Mesenchymal stem cell (in vitro differentiated cells and primary cell): ENCODE measurements around the gene ORMDL2.
A peak's percentile ranks its signal among the peaks of the same experiment; 100 is the strongest.

Source experiments
- DNase-seq: peaks from one replicate; pipeline ENCODE4 v3.0.0-alpha.2; 2013
- H2AFZ ChIP-seq: one replicate; pipeline ENCODE4 v1.6.1; 2013; ENCODE audit warnings: low read depth, mild to moderate bottlenecking, control low read depth, inconsistent platforms, low read length, moderate library complexity
- H2AK5ac ChIP-seq: 2 replicates; pipeline ENCODE4 v1.6.1; 2013; ENCODE audit warnings: low read length, moderate library complexity, mild to moderate bottlenecking, inconsistent platforms; ENCODE audit not compliant: severe bottlenecking
- H2BK120ac ChIP-seq: one replicate; pipeline ENCODE4 v1.6.1; 2013; ENCODE audit warnings: low read depth, mild to moderate bottlenecking, inconsistent platforms, low read length, moderate library complexity
- H2BK12ac ChIP-seq, 2 experiments: one replicate each; pipeline ENCODE4 v1.6.1; 2013; ENCODE audit warnings: inconsistent platforms in 2 of 2, low read length in 2 of 2, mild to moderate bottlenecking in 2 of 2, moderate library complexity in 2 of 2, control low read depth in 1 of 2
- H2BK15ac ChIP-seq: one replicate; pipeline ENCODE4 v1.6.1; 2013; ENCODE audit warnings: mild to moderate bottlenecking, low read depth, inconsistent platforms; ENCODE audit not compliant: poor library complexity, severe bottlenecking
- H2BK5ac ChIP-seq: 2 replicates; pipeline ENCODE4 v1.6.1; 2013; ENCODE audit warnings: low read depth, mild to moderate bottlenecking, low read length, control low read depth, inconsistent platforms; ENCODE audit not compliant: poor library complexity, severe bottlenecking
- H3K14ac ChIP-seq, 2 experiments: one replicate each; pipeline ENCODE4 v1.6.1; 2013; ENCODE audit warnings: inconsistent platforms in 2 of 2, low read length in 2 of 2, control low read depth in 1 of 2, mild to moderate bottlenecking in 1 of 2, moderate library complexity in 1 of 2
- H3K18ac ChIP-seq, 2 experiments: one replicate each; pipeline ENCODE4 v1.6.1; 2013; ENCODE audit warnings: inconsistent platforms in 2 of 2, low read length in 2 of 2, control low read depth in 1 of 2, low read depth in 1 of 2, mild to moderate bottlenecking in 1 of 2
- H3K23ac ChIP-seq, 2 experiments: one replicate each; pipeline ENCODE4 v1.6.1; 2013; ENCODE audit warnings: inconsistent platforms in 2 of 2, low read length in 2 of 2, mild to moderate bottlenecking in 2 of 2, moderate library complexity in 2 of 2, control low read depth in 1 of 2
- H3K27ac ChIP-seq: 2 replicates; pipeline ENCODE4 v1.5.1; 2013; ENCODE audit warnings: mild to moderate bottlenecking, moderate library complexity, low read length, control low read depth, inconsistent platforms; ENCODE audit not compliant: poor library complexity, severe bottlenecking
- H3K27me3 ChIP-seq, 2 experiments: 2 replicates each; pipeline versions ENCODE4 v1.6.1 to v1.7.0; 2013; ENCODE audit warnings: low read length in 2 of 2, mild to moderate bottlenecking in 2 of 2, moderate library complexity in 2 of 2, control low read depth in 1 of 2, inconsistent platforms in 1 of 2; ENCODE audit not compliant: control insufficient read depth in 1 of 2, insufficient read depth in 1 of 2
- H3K36me3 ChIP-seq, 2 experiments: 2 replicates each; pipeline versions ENCODE4 v1.6.1 to v1.7.0; 2013; ENCODE audit warnings: low read length in 2 of 2, control low read depth in 1 of 2, inconsistent platforms in 1 of 2, low read depth in 1 of 2, mild to moderate bottlenecking in 1 of 2; ENCODE audit not compliant: insufficient read depth in 2 of 2, control insufficient read depth in 1 of 2
- H3K4ac ChIP-seq, 2 experiments: one replicate each; pipeline ENCODE4 v1.6.1; 2013; ENCODE audit warnings: inconsistent platforms in 2 of 2, low read length in 2 of 2, mild to moderate bottlenecking in 2 of 2, moderate library complexity in 2 of 2, control low read depth in 1 of 2, low read depth in 1 of 2
- H3K4me1 ChIP-seq: 2 replicates; pipeline ENCODE4 v1.6.1; 2013; ENCODE audit warnings: low read depth, low read length, control low read depth; ENCODE audit not compliant: control insufficient read depth, insufficient read depth
- H3K4me2 ChIP-seq: 2 replicates; pipeline ENCODE4 v1.6.1; 2013; ENCODE audit warnings: low read length, mild to moderate bottlenecking, inconsistent platforms; ENCODE audit not compliant: poor library complexity, severe bottlenecking
- H3K4me3 ChIP-seq, 2 experiments: 2 replicates each; pipeline versions ENCODE4 v1.5.1 to v1.7.0; 2013; ENCODE audit warnings: low read length in 2 of 2, mild to moderate bottlenecking in 2 of 2, control low read depth in 1 of 2, low read depth in 1 of 2; ENCODE audit not compliant: insufficient read depth in 1 of 2
- H3K79me1 ChIP-seq: replicated peaks from 2 replicates; pipeline ENCODE4 v1.6.1; 2013; ENCODE audit warnings: mild to moderate bottlenecking, control low read depth, low read length, inconsistent platforms; ENCODE audit not compliant: poor library complexity, severe bottlenecking
- H3K9ac ChIP-seq: 2 replicates; pipeline ENCODE4 v1.7.0; 2013; ENCODE audit warnings: mild to moderate bottlenecking, low read length, moderate library complexity
- H3K9me3 ChIP-seq: 2 replicates; pipeline ENCODE4 v1.7.0; 2013; ENCODE audit warnings: mild to moderate bottlenecking, low read length; ENCODE audit not compliant: control insufficient read depth
- H4K8ac ChIP-seq: one replicate; pipeline ENCODE4 v1.6.1; 2013; ENCODE audit warnings: inconsistent platforms, mild to moderate bottlenecking, low read length, moderate library complexity
- H4K91ac ChIP-seq: one replicate; pipeline ENCODE4 v1.6.1; 2013; ENCODE audit warnings: mild to moderate bottlenecking, low read length, inconsistent platforms
- WGBS: methylation state at CpG from one replicate; pipeline ENCODE4 v1.1.7; 2013; ENCODE audit warnings: mixed read lengths; 5-methylcytosine and 5-hydroxymethylcytosine counted together

The ORMDL2 gene

GRCh38 chr12:55797068-55797467 lies 20.8 kb upstream of the ORMDL2 start:
- peak overlapping the region; percentile 4 for H3K9ac ChIP-seq
- peaks cover 29 to 95% of the 10 kb centered on the region in 2 experiments for H3K36me3 ChIP-seq
- no peak overlapping the region for H2BK12ac ChIP-seq
- no peaks in the 10 kb centered on the region for H3K4me1 ChIP-seq
- H3K27me3 ChIP-seq: no peaks in the 10 kb centered on the region
- no peak overlapping the region for H3K4me3 ChIP-seq
- H3K27ac ChIP-seq: no peak overlapping the region
- 63% methylated on average over 5 of the region's 5 CpGs for WGBS
- H4K8ac ChIP-seq: no peak overlapping the region
- peaks cover 24% of the 10 kb centered on the region for H3K79me1 ChIP-seq
- no peak overlapping the region for H3K18ac ChIP-seq
- H4K91ac ChIP-seq: no peak overlapping the region
- H3K14ac ChIP-seq: no peak overlapping the region
- no peak overlapping the region for H3K4me2 ChIP-seq
- H2AK5ac ChIP-seq: no peak overlapping the region
- H2BK15ac ChIP-seq: no peak overlapping the region
- no peak overlapping the region for H2BK5ac ChIP-seq
- H2AFZ ChIP-seq: no peak overlapping the region
- H3K9me3 ChIP-seq: no peaks in the 10 kb centered on the region
- H2BK120ac ChIP-seq: no peak overlapping the region
- no peak overlapping the region for H3K23ac ChIP-seq
- H3K4ac ChIP-seq: no peak overlapping the region
- DNase-seq: peak; percentile 62

GRCh38 chr12:55797550-55797949 lies 20.3 kb upstream of the ORMDL2 start:
- 75% methylated on average over 4 of the region's 4 CpGs for WGBS
- Histone ChIP-seq H2BK120ac (no peak overlapping the region), H3K4me1 (no peaks in the 10 kb centered on the region), H3K18ac (no peak overlapping the region), H3K14ac (no peak overlapping the region), H3K36me3 (peaks cover 26 to 97% of the 10 kb centered on the region in 2 experiments), H3K4ac (no peak overlapping the region), H4K91ac (no peak overlapping the region), H2BK5ac (no peak overlapping the region), H2BK12ac (no peak overlapping the region), H3K4me2 (no peak overlapping the region), H3K9ac (peak overlapping the region; percentile 4), H3K9me3 (no peaks in the 10 kb centered on the region), H2AFZ (no peak overlapping the region), H2BK15ac (no peak overlapping the region), H3K27ac (no peak overlapping the region), H3K27me3 (no peaks in the 10 kb centered on the region), H3K4me3 (no peak overlapping the region), H3K79me1 (peaks cover 24% of the 10 kb centered on the region), H4K8ac (no peak overlapping the region), H2AK5ac (no peak overlapping the region), H3K23ac (no peak overlapping the region)
- DNase-seq: peak; percentile 65

- Histone ChIP-seq H2BK12ac (no peak overlapping the region), H3K36me3 (peaks cover 34 to 56% of the 10 kb centered on the region in 2 experiments), H3K9me3 (no peaks in the 10 kb centered on the region), H2BK15ac (no peak overlapping the region), H3K27me3 (no peaks in the 10 kb centered on the region), H3K4ac (no peak overlapping the region), H2BK5ac (no peak overlapping the region), H3K9ac (no peak overlapping the region), H3K4me1 (peaks cover 4% of the 10 kb centered on the region), H2BK120ac (no peak overlapping the region), H2AK5ac (no peak overlapping the region), H2AFZ (no peak overlapping the region), H3K23ac (no peak overlapping the region), H3K14ac (no peak overlapping the region), H3K79me1 (no peaks in the 10 kb centered on the region), H3K27ac (no peak overlapping the region), H3K18ac (no peak overlapping the region), H3K4me3 (no peak overlapping the region), H4K91ac (no peak overlapping the region), H3K4me2 (no peak overlapping the region), H4K8ac (no peak overlapping the region)
- no peak for DNase-seq
- 97% methylated on average over 8 of the region's 8 CpGs for WGBS
Measured at GRCh38 chr12:55806982-55807381, 10.9 kb upstream of the ORMDL2 start.

- no peak overlapping the region for H2AK5ac ChIP-seq
- no peak overlapping the region for H3K4me2 ChIP-seq
- no peak overlapping the region for H2BK15ac ChIP-seq
- H3K9me3 ChIP-seq: no peaks in the 10 kb centered on the region
- no peak for DNase-seq
- H3K18ac ChIP-seq: no peak overlapping the region
- H2BK120ac ChIP-seq: no peak overlapping the region
- 93% methylated on average over 4 of the region's 5 CpGs for WGBS
- no peak overlapping the region for H2AFZ ChIP-seq
- no peaks in the 10 kb centered on the region for H3K79me1 ChIP-seq
- H3K23ac ChIP-seq: no peak overlapping the region
- H3K27ac ChIP-seq: no peak overlapping the region
- H2BK5ac ChIP-seq: no peak overlapping the region
- no peak overlapping the region for H4K91ac ChIP-seq
- H3K14ac ChIP-seq: no peak overlapping the region
- peaks cover 30 to 54% of the 10 kb centered on the region in 2 experiments for H3K36me3 ChIP-seq
- H2BK12ac ChIP-seq: no peak overlapping the region
- no peak overlapping the region for H4K8ac ChIP-seq
- H3K4ac ChIP-seq: no peak overlapping the region
- no peak overlapping the region for H3K4me3 ChIP-seq
- no peak overlapping the region for H3K9ac ChIP-seq
- peaks cover 4% of the 10 kb centered on the region for H3K4me1 ChIP-seq
- no peaks in the 10 kb centered on the region for H3K27me3 ChIP-seq
Measured at GRCh38 chr12:55809274-55809673, 8.6 kb upstream of the ORMDL2 start.
